HTERT RPE-1 (cell line): ENCODE data around the gene HIGD1C.
"Not testable (repeated sequence)": the region's sequence is repeated elsewhere in the genome, so short reads cannot be mapped to it uniquely, and the experiment has no call there.

Source experiments
- in situ Hi-C: fragments of 300-500 bp; cut with MboI; formaldehyde crosslinking; loops from 4 replicates; pipeline ENCODE4 v1.14.3; 2020; ENCODE audit warnings: low sequenced_read_pairs

Gene HIGD1C

DNA sequence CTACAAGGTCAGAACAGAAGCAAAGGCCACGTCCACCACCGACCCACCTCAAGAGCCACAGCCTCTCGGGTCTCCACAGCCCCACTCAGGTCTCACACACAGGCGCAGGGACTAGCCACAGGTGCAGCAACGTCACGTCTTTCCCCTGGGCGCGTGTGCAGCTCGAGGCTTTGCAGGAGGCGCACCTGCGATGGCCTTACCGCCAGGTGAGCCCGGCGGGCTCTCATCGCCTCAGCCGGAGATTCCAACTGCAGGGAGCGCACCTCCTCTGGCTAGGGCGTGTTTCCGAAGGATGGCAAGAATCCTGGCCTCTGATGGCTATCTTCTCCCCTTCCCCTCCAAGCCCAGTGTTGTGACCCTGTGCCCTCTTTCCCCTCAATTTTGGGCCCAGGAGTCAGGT, at the start of gene HIGD1C:
Gene HIGD1C (plus strand): TSS at position 35 of the 400 bp plus-strand sequence. CDS start 1,455 bp downstream, outside the sequence.
- in situ Hi-C loops = no loop called here

DNA sequence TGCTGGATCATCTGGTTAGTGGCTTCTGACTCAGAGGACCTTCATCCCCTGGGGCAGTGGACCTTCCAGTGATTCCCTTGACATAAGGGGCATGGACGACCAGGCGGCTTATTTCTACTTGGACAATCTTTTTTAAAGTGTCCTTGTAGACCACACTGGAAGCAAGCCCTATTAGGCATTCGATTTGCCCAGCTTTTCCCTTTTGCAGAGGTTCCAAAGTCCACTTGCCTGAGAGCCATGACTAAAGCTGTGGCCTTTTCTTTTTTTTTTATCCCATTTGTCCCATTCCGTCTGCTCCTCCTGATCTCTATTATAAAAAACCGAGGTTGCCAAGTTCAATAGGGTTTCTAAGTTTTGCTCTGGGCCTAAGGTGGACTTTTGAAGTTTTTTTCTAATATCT, 43.9 kb upstream of the HIGD1C start:
- in situ Hi-C loops = not testable (repeated sequence)

DNA sequence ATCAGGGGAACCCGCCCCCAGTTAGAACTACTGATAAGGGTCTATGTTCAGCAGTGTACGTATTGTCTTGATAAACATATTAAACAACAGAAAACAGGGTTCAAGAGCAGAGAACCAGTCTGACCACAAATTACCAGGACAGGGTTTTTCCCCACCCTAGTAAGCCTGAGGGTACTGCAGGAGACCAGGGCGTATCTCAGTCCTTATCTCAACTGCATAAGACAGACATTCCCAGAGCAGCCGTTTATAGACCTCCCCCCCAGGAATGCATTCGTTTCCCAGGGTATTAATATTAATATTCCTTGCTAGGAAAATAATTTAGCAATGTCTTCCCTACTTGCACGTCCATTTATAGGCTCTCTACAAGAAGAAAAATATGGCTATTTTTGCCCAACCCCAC, 40.0 kb upstream of the HIGD1C start:
- in situ Hi-C loops = not testable (repeated sequence)

DNA sequence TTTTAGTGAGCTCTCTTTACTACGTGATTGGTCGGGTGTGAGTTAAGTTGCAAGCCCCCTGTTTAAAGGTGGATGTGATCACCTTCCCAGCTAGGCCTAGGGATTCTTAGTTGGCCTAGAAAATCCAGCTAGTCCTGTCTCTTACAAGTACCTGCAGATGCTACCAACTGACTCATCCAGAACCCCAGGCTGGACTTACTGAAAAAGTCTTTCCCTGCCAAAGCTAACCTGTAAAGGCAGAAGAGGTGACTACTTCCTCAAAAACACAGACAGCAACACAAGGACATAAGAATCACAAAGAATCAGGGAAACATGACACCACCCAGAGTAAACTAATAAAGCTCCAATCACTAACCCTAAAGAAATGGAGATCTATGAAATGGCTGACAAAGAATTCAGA, 39.1 kb upstream of the HIGD1C start:
- in situ Hi-C loops = no loop called here

DNA sequence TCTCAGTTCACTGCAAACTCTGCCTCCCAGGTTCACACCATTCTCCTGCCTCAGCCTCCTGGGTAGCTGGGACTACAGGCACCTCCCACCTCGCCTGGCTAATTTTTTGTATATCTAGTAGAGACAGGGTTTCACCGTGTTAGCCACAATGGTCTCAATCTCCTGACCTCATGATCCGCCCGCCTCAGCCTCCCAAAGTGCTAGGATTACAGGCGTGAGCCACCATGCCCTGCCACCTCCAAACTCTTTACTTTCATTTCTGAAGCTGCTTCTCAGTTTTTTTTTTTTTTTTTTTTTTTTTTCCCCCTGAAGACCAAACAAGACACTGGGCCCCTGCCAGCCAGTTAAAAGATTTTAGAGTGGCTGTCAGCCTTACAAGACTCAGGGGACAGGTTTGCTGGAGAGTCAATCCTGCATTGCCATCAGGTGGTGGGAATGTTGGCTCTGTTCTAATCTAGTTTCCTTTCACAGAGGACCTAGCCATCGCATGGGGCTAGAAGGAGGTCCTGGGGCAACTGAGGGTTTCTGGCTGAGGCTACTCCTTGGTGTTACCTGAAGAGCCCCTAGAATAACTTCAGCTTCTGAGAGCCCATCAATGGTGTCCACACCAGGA, 37.4 kb upstream of the HIGD1C start:
- in situ Hi-C loops = no loop called here

DNA sequence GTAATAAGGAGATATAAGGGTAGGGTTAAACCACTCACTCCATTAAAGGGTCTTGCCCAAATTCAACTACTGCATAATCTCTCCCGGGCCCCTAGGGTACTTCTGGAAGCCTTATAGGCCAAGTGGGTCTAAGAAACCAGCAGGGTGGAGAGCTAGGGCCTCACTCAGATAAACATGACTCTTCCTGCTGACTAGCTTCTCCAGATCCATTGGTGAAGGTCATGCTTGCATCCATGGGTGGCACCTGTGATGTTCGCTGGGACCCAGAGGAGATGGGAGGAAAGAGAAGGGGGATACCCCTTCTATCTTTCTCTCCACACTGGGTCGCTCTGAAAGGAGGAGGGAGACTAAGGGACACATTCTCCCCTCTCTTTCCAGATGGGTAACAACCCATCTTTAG, 36.1 kb upstream of the HIGD1C start:
- in situ Hi-C loops = no loop called here

DNA sequence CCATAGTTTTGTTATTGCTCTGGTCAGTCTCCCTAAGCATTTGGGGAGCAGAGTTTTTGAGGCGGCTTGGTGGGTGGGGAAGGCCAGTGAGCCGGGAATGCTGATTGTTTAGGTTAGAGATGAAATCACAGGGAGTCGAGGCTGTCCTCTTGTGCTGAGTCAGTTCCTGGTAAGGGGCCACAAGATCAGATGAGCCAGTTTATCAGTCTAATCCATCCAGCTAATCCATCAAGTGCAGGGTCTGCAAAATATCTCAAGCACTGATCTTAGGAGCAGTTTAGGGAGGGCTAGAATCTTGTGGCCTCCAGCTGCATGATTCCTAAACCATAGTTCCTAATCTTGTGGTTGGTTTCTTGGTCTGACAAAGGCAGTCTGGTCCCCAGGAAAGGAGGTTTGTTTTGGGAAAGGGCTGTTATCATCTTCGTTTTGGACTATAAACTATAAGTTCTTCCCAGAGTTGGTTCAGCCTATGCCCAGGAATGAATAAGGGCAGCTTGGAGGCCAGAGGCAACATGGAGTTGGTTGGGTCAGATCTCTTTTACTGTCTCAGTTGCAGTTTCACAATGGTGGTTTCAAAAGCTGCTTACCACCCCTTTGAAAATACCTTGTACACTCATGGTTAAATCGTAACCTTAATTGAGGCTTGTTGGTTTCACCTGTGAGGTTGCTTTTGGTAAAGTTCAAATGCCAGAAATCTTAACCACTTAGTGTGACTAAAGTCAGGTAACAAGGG, 33.6 kb upstream of the HIGD1C start:
- in situ Hi-C loops = no loop called here

DNA sequence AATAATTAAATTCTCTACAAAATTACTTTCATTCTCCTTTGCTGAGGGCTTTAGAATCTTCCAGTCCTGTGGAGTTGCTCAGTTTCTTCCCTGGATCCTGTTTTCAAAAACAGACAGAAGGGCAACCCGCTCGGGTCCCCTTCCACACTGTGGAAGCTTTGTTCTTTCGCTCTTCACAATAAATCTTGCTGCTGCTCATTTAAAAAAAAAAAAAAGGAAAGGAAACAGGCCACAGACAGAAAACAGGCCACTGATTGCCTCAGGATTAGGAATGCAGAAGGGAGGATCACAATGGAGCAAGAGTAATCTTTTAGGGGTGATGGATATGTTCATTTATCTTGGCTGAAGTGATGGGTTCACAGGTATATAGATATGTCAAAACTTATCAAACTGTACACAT, 29.5 kb upstream of the HIGD1C start:
- in situ Hi-C loops = no loop called here

DNA sequence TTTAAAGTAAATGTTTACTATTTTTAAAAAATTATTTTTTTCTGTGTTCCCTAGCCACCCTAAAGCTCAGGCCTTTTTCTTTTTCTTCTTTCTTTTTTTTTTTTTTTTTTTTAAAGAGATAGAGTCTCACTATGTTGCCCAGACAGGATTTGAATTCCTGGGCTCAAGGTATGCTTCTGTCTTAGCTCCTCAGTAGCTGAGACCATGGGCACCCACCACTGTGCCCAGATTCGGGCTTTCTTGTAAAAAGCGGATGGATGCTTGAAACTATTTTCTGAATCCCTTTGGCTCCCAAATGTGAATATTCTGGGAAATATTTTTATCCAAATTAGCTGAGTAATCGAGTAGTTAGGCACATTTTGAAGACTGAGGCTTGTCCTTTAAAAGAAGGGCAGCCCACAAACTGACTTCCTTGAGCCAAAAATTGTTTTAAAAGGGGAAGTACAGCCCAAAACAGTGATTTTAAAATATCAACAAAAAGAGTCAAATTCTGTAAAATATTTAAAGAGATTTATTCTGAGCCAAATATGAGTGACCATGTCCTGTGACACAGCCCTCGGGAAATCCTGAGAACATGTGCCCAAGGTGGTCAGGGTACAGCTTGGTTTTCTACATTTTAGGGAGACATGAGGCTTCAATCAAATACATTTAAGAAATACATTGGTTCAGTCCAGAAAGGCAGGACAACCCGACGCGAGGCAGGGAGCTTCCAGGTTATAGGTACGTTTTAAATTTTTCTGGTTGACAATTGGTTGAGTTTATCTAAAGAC, 28.8 kb upstream of the HIGD1C start:
- in situ Hi-C loops = no loop called here

DNA sequence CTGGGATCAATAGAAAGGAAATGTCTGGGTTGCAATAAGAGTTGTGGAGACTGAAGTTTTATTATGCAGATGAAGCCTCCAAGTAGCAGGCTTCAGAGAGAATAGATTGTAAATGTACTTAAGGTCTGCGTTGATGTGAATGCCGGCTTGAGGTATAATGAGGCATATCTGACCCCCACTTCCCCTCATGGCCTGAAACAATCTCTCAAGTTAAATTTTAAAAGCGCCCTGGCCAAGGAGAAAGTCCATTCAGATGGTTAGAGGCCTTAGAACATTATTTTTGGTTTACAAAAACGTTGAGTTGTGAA, 28.3 kb upstream of the HIGD1C start:
- in situ Hi-C loops = no loop called here

DNA sequence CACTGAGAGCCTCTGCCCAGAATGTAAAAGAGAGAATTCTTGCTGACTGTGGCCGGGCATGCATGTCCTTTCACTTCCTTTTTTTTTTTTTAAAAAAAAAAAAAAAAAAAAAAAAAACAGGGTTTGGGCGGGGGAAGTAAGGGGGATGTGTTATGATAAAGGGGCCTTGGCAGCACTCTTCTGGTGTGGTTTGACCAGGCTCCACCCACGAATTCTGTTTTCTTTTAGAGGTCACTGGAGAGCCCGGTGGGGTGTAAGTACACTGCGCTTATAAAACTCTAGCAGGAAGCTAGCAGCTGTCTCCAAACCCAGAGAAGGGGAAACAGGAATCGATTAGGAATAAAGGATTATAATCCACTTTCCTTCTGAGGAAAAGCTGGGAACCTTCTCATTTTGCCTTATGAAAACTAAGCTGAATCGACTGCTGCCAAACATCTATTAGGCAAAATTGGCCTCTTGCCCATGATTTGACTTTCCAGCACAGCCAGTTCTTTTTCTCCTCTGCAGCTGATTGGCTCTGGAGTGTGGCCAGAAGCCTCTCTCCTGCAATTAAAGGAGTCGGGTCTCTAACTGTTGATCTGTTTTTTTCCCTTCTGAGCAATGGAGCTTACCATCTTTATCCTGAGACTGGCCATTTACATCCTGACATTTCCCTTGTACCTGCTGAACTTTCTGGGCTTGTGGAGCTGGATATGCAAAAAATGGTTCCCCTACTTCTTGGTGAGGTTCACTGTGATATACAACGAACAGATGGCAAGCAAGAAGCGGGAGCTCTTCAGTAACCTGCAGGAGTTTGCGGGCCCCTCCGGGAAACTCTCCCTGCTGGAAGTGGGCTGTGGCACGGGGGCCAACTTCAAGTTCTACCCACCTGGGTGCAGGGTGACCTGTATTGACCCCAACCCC, 27.7 kb upstream of the HIGD1C start:
- in situ Hi-C loops = no loop called here

DNA sequence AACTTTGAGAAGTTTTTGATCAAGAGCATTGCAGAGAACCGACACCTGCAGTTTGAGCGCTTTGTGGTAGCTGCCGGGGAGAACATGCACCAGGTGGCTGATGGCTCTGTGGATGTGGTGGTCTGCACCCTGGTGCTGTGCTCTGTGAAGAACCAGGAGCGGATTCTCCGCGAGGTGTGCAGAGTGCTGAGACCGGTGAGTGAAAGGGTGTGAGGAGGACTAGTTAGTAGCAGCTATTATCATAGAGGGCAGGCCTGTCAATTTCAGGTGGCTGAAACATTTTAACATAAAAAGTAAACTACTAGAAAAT, 27.0 kb upstream of the HIGD1C start:
- in situ Hi-C loops = no loop called here

DNA sequence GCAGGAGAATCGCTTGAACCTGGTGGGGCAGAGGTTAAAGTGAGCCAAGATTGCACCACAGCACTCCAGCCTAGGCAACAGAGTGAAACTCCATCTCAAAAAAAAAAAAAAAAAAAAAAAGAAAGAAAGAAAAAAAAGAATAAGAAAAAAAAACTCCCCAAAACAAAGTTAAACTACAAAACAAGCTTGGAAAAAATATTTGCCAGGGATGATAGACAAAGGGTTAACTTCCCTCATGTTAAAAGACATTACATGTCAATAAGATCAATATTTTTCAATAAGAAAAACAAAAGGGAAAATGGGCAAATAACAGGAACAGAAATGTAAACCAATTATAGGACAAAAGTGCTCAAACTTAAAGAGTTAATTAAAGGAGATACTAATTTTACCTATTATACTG, 26.4 kb upstream of the HIGD1C start:
- in situ Hi-C loops = no loop called here

DNA sequence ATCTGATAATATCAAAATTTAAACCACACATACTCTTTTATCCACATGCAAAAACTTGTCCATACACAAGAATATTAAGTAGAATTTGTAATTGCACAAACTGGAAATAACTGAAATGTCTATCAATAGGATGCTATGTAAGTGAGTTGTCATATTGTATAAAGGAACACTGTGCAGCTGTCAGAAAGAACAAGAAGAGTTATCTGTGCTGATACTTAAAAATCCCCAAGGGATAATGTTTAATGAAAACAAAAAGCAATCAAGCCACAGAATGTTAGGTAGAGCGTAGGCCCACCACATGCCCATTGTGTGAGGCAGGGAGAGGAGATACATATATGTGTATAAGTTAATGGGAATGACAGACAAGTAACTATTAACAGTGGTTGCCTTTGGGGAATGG, 25.9 kb upstream of the HIGD1C start:
- in situ Hi-C loops = no loop called here

DNA sequence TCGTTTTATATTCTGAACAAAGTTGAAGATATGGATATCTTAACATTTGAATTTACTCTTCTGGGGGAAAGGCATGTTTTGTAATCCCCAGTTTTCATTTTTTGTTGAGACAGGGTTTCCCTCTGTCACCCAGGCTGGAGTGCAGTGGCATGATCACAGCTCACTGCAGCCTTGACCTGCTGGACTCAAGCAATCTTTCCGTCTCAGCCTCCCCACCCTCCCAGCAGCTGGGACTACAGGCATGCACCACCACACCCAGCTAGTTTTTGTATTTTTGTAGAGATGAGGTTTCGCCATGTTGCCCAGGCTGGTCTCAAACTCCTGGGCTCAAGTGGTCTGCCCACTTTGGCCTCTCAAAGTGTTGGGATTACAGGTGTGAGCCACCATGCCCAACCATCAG, 25.4 kb upstream of the HIGD1C start:
- in situ Hi-C loops = not testable (repeated sequence)

DNA sequence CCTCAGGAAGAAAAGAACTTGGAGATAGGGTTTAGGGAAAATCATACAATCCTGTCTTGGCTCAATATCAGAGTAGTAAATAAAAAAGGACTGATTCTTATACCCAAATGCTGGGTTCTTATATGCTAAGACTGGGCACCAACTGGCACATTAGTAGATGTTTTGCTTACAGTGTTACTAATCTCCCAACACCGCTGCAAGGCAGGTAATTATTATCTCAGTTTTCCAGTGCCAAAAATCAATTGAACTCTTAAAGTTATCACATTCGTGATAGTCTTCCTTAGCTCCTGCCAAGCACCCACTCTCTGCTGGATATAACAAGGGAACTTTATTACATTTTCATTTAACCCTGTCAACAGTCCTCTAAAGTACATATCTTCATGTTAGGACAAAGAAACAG, 25.0 kb upstream of the HIGD1C start:
- in situ Hi-C loops = no loop called here

DNA sequence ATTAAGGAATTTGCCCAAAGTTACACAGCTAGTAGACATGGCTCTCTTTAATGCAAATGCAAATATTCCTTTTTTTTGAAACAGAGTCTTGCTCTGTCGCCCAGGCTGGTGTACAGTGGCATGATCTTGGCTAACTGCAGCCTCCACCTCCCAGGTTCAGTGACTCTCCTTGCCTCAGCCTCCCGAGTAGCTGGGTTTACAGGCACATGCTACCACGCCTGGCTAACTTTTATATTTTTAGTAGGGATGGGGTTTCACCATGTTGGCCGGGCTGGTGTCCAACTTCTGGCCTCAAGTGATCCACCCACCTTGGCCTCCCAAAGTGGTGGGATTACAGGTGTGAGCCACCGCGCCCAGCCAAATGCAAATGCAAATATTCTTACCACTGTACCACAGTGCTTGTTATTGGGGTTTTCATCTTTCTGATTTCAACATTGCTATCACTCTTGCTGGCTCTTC, 24.5 kb upstream of the HIGD1C start:
- in situ Hi-C loops = no loop called here

DNA sequence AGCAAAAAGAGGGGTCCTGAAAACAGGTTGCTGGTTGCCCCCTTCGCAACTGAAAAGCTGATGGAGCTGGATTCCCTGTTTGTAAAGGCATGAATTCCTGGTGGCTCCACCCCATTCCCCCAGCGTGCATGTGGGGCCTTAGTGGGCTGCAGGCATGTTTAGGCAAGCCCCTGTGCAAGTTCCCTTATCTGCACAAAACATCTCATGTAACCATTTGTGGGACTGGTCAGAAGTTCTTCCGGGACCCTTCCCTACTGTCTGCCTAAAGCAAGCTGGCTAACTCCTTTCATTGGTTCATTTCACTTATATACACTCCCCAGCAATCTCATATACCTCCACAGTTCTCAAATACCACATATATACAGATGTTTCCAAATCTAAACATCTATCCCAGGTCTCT, 24.0 kb upstream of the HIGD1C start:
- in situ Hi-C loops = no loop called here

DNA sequence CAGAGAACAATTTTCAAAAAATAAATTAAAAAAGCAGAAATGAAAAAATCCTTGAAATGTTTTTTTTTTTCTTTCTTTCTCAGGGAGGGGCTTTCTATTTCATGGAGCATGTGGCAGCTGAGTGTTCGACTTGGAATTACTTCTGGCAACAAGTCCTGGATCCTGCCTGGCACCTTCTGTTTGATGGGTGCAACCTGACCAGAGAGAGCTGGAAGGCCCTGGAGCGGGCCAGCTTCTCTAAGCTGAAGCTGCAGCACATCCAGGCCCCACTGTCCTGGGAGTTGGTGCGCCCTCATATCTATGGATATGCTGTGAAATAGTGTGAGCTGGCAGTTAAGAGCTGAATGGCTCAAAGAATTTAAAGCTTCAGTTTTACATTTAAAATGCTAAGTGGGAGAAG, 22.5 kb upstream of the HIGD1C start:
- in situ Hi-C loops = no loop called here

DNA sequence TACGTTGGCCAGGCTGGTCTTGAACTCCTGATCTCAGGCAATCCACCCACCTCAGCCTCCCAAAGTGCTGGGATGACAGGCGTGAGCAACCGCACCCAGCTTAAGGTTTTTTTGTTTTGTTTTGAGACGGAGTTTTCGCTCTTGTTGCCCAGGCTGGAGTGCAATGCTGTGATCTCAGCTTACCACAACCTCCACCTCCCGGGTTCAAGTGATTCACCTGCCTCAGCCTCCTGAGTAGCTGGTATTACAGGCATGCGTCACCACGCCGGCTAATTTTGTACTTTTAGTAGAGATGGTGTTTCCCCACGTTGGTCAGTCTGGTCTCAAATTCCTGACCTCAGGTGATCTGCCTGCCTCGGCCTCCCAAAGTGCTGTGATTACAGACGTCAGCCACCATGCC, 21.9 kb upstream of the HIGD1C start:
- in situ Hi-C loops = not testable (repeated sequence)

DNA sequence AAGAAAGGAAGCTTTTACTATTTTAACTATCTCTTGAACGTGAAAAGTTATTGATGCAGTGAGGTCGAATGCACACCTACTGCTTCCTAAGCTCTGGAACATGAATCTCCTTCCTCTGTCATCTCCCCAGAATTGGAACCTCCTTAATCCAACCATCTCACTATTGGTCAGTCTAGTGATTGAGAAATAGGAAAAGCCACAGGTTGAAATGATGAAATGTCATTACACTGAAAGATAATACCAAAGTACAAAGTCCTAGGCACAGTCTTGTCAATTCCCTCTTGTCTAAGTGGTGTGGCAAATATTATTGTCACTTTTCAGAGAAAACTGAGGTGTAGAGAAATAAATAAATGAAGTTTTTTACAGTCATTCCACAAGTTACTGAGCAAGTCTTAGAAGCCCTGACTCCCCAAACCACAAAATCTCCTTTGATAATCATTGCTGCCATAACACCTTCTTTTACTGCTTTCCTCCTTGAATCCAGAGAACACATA, 19.5 kb upstream of the HIGD1C start:
- in situ Hi-C loops = no loop called here
